Common myeloid progenitor, CD34-positive (primary cell): Measurements from ENCODE around the gene FBXO3.
A peak's percentile ranks its signal among the peaks of the same experiment; 100 is the strongest.

ENCODE experiments used
- CTCF ChIA-PET: fragments of 350-600 bp; sonication (Branson Sonifier 250); formaldehyde crosslinking; loops from one replicate; lab custom pipeline; 2021; ENCODE audit warnings: antibody characterized with exemption; lab: Charles Lee
- POLR2A ChIA-PET: fragments of 350-600 bp; sonication (Branson Sonifier 250); formaldehyde crosslinking; loops from one replicate; lab custom pipeline; 2021; ENCODE audit warnings: antibody characterized with exemption; lab: Charles Lee
- DNase-seq, 3 donors: peaks; one replicate each; pipeline versions ENCODE4 v3.0.0 to v3.0.0-alpha.2; 2013
- H3K27ac ChIP-seq, 2 experiments: 1 replicate in 1 of 2; 2 replicates in 1 of 2; pipeline ENCODE4 v1.7.0; 2013; ENCODE audit warnings: inconsistent platforms in 2 of 2, low read length in 2 of 2, mild to moderate bottlenecking in 2 of 2, low read depth in 1 of 2, moderate library complexity in 1 of 2; ENCODE audit not compliant: severe bottlenecking in 2 of 2, insufficient read depth in 1 of 2, poor library complexity in 1 of 2
- H3K27me3 ChIP-seq, 5 experiments: replicated peaks in 2 of 5; 1 replicate in 3 of 5; 2 replicates in 2 of 5; pipeline versions ENCODE4 v1.6.1 to v1.7.0; 2013; ENCODE audit warnings: low read length in 4 of 5, mild to moderate bottlenecking in 2 of 5, moderate library complexity in 2 of 5, inconsistent platforms in 1 of 5; ENCODE audit not compliant: insufficient read depth in 5 of 5, control insufficient read depth in 4 of 5
- H3K36me3 ChIP-seq, 4 experiments: 1 replicate in 2 of 4; 2 replicates in 2 of 4; pipeline versions ENCODE4 v1.6.1 to v1.7.0; 2013; ENCODE audit warnings: low read length in 3 of 4, control low read depth in 1 of 4, mild to moderate bottlenecking in 1 of 4; ENCODE audit not compliant: control insufficient read depth in 4 of 4, insufficient read depth in 4 of 4
- H3K4me1 ChIP-seq, 4 experiments: 1 replicate in 3 of 4; 2 replicates in 1 of 4; pipeline versions ENCODE4 v1.6.1 to v1.7.1; 2013; ENCODE audit warnings: low read length in 3 of 4, mild to moderate bottlenecking in 3 of 4, control low read depth in 1 of 4, inconsistent platforms in 1 of 4, moderate library complexity in 1 of 4; ENCODE audit not compliant: control insufficient read depth in 4 of 4, insufficient read depth in 4 of 4; ENCODE audit errors: control extremely low read depth in 1 of 4
- H3K4me3 ChIP-seq, 7 experiments: 1 replicate in 4 of 7; 2 replicates in 3 of 7; pipeline versions ENCODE4 v1.5.1 to v1.7.0; 2013; ENCODE audit warnings: mild to moderate bottlenecking in 7 of 7, low read length in 6 of 7, moderate library complexity in 6 of 7, inconsistent platforms in 2 of 7, low read depth in 2 of 7, control low read depth in 1 of 7; ENCODE audit not compliant: insufficient read depth in 4 of 7, control insufficient read depth in 1 of 7; ENCODE audit errors: extremely low read depth in 1 of 7
- H3K9me3 ChIP-seq, 5 experiments: 1 replicate in 4 of 5; 2 replicates in 1 of 5; pipeline versions ENCODE4 v1.6.1 to v1.7.1; 2013; ENCODE audit warnings: low read length in 4 of 5, mild to moderate bottlenecking in 2 of 5, inconsistent platforms in 1 of 5, low read depth in 1 of 5, moderate library complexity in 1 of 5; ENCODE audit not compliant: control insufficient read depth in 4 of 5, insufficient read depth in 2 of 5; ENCODE audit errors: control extremely low read depth in 1 of 5
- WGBS: methylation state at CpG from one replicate; pipeline ENCODE4 v1.1.5; 2013; ENCODE audit not compliant: insufficient coverage; 5-methylcytosine and 5-hydroxymethylcytosine counted together

FBXO3 gene

DNA sequence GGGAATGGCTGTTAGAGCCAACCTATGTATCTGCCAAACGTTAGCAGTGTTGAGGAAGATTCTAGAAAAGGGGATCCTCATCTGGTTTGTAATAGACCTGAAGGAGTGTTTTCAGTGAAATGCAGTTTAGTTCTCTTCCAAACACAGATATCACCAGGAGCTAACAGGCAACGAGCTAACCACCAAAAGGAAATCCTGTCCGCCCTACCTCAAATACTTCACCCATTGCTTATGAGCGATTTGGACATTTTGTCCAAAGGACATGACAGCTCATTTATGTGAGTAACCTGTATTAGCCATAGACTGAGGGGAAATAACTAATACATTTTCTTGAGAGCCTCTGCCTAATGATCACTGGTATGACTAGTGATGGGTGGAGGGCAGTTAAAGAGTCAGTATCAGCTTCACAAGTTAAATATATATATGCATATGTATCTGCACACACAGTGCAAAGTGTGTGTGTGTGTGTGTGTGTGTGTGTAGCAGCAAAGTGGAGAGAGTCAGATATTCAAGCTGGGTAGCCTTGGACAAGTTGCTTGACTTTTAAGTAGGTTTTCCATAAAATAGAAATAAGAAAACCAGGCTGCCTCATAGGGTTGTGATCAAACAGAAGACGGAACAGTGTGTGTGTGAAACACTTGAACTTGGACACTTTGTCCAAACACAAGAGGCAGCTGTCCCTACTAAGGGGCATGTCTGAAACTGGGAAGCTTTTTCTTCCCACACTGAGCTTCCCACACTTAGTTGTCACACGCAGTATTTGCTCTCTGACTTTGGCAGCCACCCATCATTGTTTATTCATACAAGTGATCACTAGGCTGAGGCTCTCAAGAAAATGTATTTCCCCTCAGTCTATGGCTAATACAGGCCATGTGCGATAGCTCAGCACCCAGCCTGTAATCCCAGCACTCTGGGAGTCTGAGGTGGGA lies 72.8 kb downstream of the FBXO3 start:
- peaks cover 0 to 5% (median 2%) of the 10 kb centered on the region in 5 experiments for H3K27me3 ChIP-seq
- H3K9me3 ChIP-seq = no peaks in the 10 kb centered on the region
- no peak overlapping the region for H3K27ac ChIP-seq
- DNase-seq = peak; percentile 52 to 77 (median 71)
- H3K4me1 ChIP-seq = peaks cover 10 to 26% (median 20%) of the 10 kb centered on the region in 4 experiments
- POLR2A ChIA-PET = interaction anchor here (1.1 kb wide), 2 partner anchors 14 to 15 kb away, joined by 3 to 4 read pairs; no protein-coding TSS in a partner anchor
- peaks cover 0 to 12% (median 5%) of the 10 kb centered on the region in 4 experiments for H3K36me3 ChIP-seq
- CTCF ChIA-PET = interaction anchor here (1.1 to 11.1 kb wide), 6 partner anchors 16 to 41 kb away, joined by 3 to 105 read pairs (median 6); no protein-coding TSS in a partner anchor
- 47% methylated on average over 3 of the region's 7 CpGs for WGBS
- H3K4me3 ChIP-seq = peak overlapping the region; percentile 44 to 80 (median 71)

GRCh38 chr11:33700502-33701271 lies 73.6 kb downstream of the FBXO3 start, which contains the start of gene C11orf91:
C11orf91 (minus strand) TSS chr11:33700826; CDS start chr11:33700740, 86 bp downstream.
- under 1% methylated on average over 57 of the region's 72 CpGs for WGBS
- peak within 1 kb of the TSS; percentile 52 to 80 (median 71) for H3K4me3 ChIP-seq
- H3K27me3 ChIP-seq = peaks cover 0 to 5% (median 3%) of the 10 kb centered on the region in 5 experiments
- H3K36me3 ChIP-seq = peaks cover 0 to 7% (median 5%) of the 10 kb centered on the region in 4 experiments
- peaks cover 10 to 29% (median 23%) of the 10 kb centered on the region in 4 experiments for H3K4me1 ChIP-seq
- H3K9me3 ChIP-seq = no peaks in the 10 kb centered on the region
- ChIA-PET CTCF (interaction anchor here (1.5 to 11.1 kb wide), 3 partner anchors 19 to 41 kb away, joined by 6 to 105 read pairs (median 10); no protein-coding TSS in a partner anchor), POLR2A (no interaction called here)
- peak; percentile 89 to 94 (median 93) for DNase-seq
- no peak within 1 kb of the TSS for H3K27ac ChIP-seq

DNA sequence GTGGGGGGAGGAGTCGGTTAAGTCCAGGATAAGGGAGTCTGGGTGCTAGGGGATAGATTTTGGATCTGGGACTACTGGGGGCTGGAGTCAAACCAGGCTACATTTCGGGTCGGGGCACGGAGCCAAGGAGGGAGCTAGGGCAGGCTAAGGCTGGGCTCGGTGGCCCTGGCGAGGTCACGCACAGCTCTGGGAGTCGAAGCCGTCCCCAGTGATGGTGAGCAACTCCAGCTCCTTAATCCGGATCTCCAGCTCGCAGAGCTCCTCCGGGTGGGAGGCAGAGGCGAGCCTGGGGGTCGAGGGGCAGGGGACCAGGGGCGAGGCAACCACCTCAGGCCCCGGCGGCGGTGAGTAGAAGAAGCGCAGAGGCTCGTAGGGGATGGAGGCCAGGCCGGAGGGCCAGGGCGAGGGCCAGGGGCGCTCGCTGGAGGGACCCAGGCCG lies 74.2 kb downstream of the FBXO3 start:
- 54% methylated on average over 16 of the region's 25 CpGs for WGBS
- H3K4me1 ChIP-seq = peaks cover 10 to 29% (median 23%) of the 10 kb centered on the region in 4 experiments
- ChIA-PET POLR2A (no interaction called here), CTCF (interaction anchor here (1.4 kb wide), 1 partner anchor 42 kb away, joined by 5 read pairs; no protein-coding TSS in a partner anchor)
- H3K27ac ChIP-seq = no peak overlapping the region
- peaks cover 0 to 5% (median 3%) of the 10 kb centered on the region in 5 experiments for H3K27me3 ChIP-seq
- H3K36me3 ChIP-seq = peaks cover 0 to 3% (median under 1%) of the 10 kb centered on the region in 4 experiments
- H3K9me3 ChIP-seq = no peaks in the 10 kb centered on the region
- DNase-seq = no peak
- peak overlapping the region in 2 of 7 experiments; percentile 71 to 79 for H3K4me3 ChIP-seq

DNA sequence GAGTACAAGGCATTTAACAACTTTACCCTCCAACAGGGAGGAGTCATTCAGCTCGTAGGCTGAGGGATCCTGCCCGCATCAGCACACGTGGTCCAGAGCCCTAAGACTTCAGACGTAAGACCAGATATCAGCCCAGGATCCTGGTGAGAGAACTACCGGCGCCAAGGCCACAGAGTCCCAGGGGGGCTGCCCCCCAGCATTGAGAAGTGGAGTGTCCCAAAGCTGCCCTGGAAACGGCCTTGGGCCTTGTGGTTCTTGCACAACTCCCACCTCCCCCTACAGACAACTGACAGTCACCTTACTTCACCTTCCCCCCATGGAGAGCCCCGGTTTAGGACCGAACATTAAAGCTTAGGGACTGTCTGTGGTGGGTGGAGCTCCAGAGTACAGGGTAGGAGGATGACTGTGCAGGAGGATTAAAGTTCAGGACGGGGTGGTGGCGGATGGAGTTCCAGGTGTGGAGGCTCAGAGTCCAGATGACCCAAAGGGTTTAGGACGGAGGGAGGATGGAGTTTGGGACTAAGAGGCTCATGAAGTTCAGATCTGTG lies 74.7 kb downstream of the FBXO3 start:
- Histone ChIP-seq H3K9me3 (no peaks in the 10 kb centered on the region), H3K27ac (no peak overlapping the region), H3K4me3 (peak overlapping the region in 1 of 7 experiments; percentile 79), H3K4me1 (peaks cover 10 to 29% (median 23%) of the 10 kb centered on the region in 4 experiments), H3K27me3 (peaks cover 0 to 5% (median 3%) of the 10 kb centered on the region in 5 experiments), H3K36me3 (no peaks in the 10 kb centered on the region)
- CTCF ChIA-PET = interaction anchor here (1.4 kb wide), 1 partner anchor 43 kb away, joined by 5 read pairs; no protein-coding TSS in a partner anchor
- no peak for DNase-seq
- POLR2A ChIA-PET = no interaction called here
- WGBS = 79% methylated on average over 9 of the region's 12 CpGs

DNA sequence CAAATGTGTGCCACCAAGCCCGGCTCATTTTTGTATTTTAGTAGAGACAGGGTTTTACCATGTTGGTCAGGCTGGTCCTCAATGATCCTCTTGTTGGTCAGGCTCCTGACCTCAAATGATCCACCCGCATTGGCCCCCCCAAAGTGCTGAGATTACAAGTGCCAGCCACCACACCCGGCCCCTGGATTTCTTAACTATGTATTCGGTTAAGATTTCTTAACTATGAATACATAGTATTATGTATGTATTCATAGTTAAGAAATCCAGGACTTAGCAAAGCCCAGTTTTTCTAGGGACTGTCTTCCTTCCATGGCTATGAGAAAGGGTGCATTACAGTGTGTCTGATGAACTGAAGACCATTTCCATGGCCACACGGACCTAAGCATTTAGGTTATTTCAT lies 75.4 kb downstream of the FBXO3 start:
- ChIA-PET POLR2A (no interaction called here), CTCF (interaction anchor here (1.4 kb wide), 1 partner anchor 44 kb away, joined by 5 read pairs; no protein-coding TSS in a partner anchor)
- Histone ChIP-seq H3K36me3 (no peaks in the 10 kb centered on the region), H3K9me3 (no peaks in the 10 kb centered on the region), H3K4me3 (no peak overlapping the region), H3K27me3 (peaks cover 0 to 5% (median 3%) of the 10 kb centered on the region in 5 experiments), H3K4me1 (peaks cover 10 to 29% (median 23%) of the 10 kb centered on the region in 4 experiments), H3K27ac (no peak overlapping the region)
- no peak for DNase-seq
- WGBS = 100% methylated on average over 2 of the region's 5 CpGs

DNA sequence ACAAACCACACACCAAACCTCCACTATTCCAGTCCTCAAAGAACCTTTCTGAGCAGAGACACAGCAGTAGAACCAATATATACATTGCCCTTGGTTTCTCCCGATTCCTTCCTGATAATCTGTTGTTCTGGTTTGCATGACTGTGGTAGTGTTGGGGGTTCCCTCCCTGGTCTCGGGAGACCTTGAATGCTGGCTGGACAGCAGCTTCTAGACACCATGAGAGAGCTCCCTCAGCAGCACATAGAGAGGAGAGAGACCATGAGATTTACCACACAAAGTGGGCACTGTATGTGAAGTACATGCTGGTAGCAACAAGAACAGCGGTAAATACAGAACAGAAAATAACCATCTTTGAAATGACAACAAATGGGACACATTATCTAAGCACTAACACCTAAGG lies 76.3 kb downstream of the FBXO3 start:
- Histone ChIP-seq H3K36me3 (no peaks in the 10 kb centered on the region), H3K4me3 (no peak overlapping the region), H3K9me3 (no peaks in the 10 kb centered on the region), H3K4me1 (peaks cover 10 to 29% (median 23%) of the 10 kb centered on the region in 4 experiments), H3K27ac (no peak overlapping the region), H3K27me3 (peaks cover 0 to 5% (median 3%) of the 10 kb centered on the region in 5 experiments)
- CTCF ChIA-PET = interaction anchor here (0.6 to 1.2 kb wide), 2 partner anchors 45 to 70 kb away, joined by 3 read pairs; no protein-coding TSS in a partner anchor
- no peak for DNase-seq
- POLR2A ChIA-PET = interaction anchor here (0.8 kb wide), 1 partner anchor 1787 kb away, joined by 4 read pairs; no protein-coding TSS in a partner anchor
- 100% methylated on average over 2 of the region's 3 CpGs for WGBS
